ENCODE results near the gene KLK6.

Gene KLK6

GRCh38 chr19:50969413-50969760 lies at the start of gene KLK6:
KLK6 (minus strand) TSS chr19:50969591; CDS start chr19:50968104, 1,487 bp downstream.
- no peak for DNase-seq

- no peak for DNase-seq
Measured at GRCh38 chr19:51018745-51019543, 49.6 kb upstream of the KLK6 start.

GRCh38 chr19:51016798-51017683 lies 47.6 kb upstream of the KLK6 start:
- peak; percentile 48 to 63 for DNase-seq

- no peak for DNase-seq
Measured at GRCh38 chr19:51015691-51016267, 46.4 kb upstream of the KLK6 start.

GRCh38 chr19:51014242-51014641 lies 44.9 kb upstream of the KLK6 start:
- DNase-seq = no peak

- DNase-seq = no peak
Measured at GRCh38 chr19:51012661-51013190, 43.3 kb upstream of the KLK6 start.

GRCh38 chr19:51010066-51010795 lies 40.8 kb upstream of the KLK6 start:
- DNase-seq = no peak

- DNase-seq = no peak
Measured at GRCh38 chr19:51009061-51009891, 39.9 kb upstream of the KLK6 start.

- DNase-seq = no peak
Measured at GRCh38 chr19:51007488-51007887, 38.1 kb upstream of the KLK6 start.

GRCh38 chr19:51006406-51006805 lies 37.0 kb upstream of the KLK6 start:
- no peak for DNase-seq

GRCh38 chr19:51005248-51005647 lies 35.9 kb upstream of the KLK6 start:
- DNase-seq = no peak

- no peak for DNase-seq
Measured at GRCh38 chr19:51003316-51003715, 33.9 kb upstream of the KLK6 start.

- peak in 1 of 2 donors; percentile 17 for DNase-seq
Measured at GRCh38 chr19:51002542-51003311, 33.3 kb upstream of the KLK6 start.

- no peak for DNase-seq
Measured at GRCh38 chr19:51002089-51002532, 32.7 kb upstream of the KLK6 start.

- no peak for DNase-seq
Measured at GRCh38 chr19:51001515-51001914, 32.1 kb upstream of the KLK6 start, which contains the start of gene KLK8. KLK8 (minus strand) TSS chr19:51001604; CDS start chr19:51001167, 437 bp downstream.

GRCh38 chr19:51000981-51001380 lies 31.6 kb upstream of the KLK6 start:
- DNase-seq = no peak

- DNase-seq = no peak
Measured at GRCh38 chr19:51000426-51000825, 31.0 kb upstream of the KLK6 start.

- no peak for DNase-seq
Measured at GRCh38 chr19:50998686-50999085, 29.3 kb upstream of the KLK6 start.

GRCh38 chr19:50998061-50998460 lies 28.7 kb upstream of the KLK6 start:
- DNase-seq = no peak

GRCh38 chr19:50994129-50994528 lies 24.7 kb upstream of the KLK6 start:
- no peak for DNase-seq

- no peak for DNase-seq
Measured at GRCh38 chr19:50992666-50993035, 23.3 kb upstream of the KLK6 start.

All from stimulated activated CD4-positive, alpha-beta T cell treated with anti-CD3 and anti-CD28 coated beads, Interleukin-2, amount 100 ng/mL, for 48 hours (primary cell).